HL-60 (cell line): Measurements from ENCODE around the gene TBC1D22A.

Experiments used
- DNase-seq, 2 experiments: peaks; one replicate each; pipeline ENCODE4 v3.0.0-alpha.2; 2010 to 2020; ENCODE audit warnings: low read depth in 1 of 2, low spot score in 1 of 2
- H3K27ac ChIP-seq: fragments of 250-450 bp; sonication (Bioruptor Pico); replicated peaks from 2 replicates; pipeline ENCODE4 v1.5.1; 2020; ENCODE audit warnings: mild to moderate bottlenecking, moderate library complexity
- H3K27me3 ChIP-seq: fragments of 250-450 bp; sonication (Bioruptor Pico); 2 replicates; pipeline ENCODE4 v1.5.1; 2021; ENCODE audit warnings: mild to moderate bottlenecking, moderate library complexity; ENCODE audit not compliant: insufficient read depth, poor library complexity, severe bottlenecking
- H3K4me3 ChIP-seq: replicated peaks from 2 replicates; pipeline ENCODE4 v1.5.1; 2011; ENCODE audit warnings: mild to moderate bottlenecking, control low read depth, low read length; ENCODE audit not compliant: insufficient read depth
- GABPA ChIP-seq: IDR thresholded peaks from 2 replicates; pipeline ENCODE4 v1.6.1; 2012; ENCODE audit warnings: low read depth
- POLR2AphosphoS5 ChIP-seq: IDR thresholded peaks from 2 replicates; pipeline ENCODE4 v1.6.1; 2012; ENCODE audit warnings: low read depth
- SPI1 ChIP-seq: IDR thresholded peaks from 2 replicates; pipeline ENCODE4 v1.6.1; 2012; ENCODE audit warnings: low read depth, mild to moderate bottlenecking, borderline replicate concordance
- TF ChIP-seq, protein P1 (sequence below): IDR thresholded peaks from one replicate; pipeline ENCODE4 v1.5.1; 2011; ENCODE audit warnings: low read length, control low read depth, inconsistent platforms; ENCODE audit not compliant: insufficient read depth
- TF ChIP-seq, protein P2 (sequence below): IDR thresholded peaks from 2 replicates; pipeline ENCODE4 v1.6.1; 2012; ENCODE audit warnings: low read depth; ENCODE audit not compliant: insufficient replicate concordance

TBC1D22A gene

DNA sequence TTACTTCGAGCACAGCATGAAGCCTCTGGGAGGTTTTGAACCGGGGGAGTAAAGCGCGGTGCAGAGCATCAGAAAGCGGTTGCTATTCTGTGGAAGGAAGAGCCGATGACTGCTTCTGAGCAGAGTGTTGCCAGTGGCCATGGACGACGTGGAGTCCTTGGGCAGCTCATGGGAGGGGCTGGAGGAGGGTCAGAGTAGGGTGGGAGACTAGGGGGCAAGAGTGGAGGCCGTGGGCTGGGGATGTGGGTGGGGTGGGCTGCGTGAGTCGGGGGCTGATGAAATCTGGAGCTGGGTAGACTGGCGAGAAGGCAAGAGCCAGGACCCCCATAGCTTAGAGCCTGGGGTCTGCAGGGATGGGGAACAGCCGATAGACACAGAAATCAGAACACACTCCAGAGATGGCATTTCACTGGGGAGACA lies 40.2 kb downstream of the TBC1D22A start:
- no peak for DNase-seq
- Histone ChIP-seq H3K4me3 (no peak overlapping the region), H3K27ac (no peak overlapping the region), H3K27me3 (no peaks in the 10 kb centered on the region)
- TF ChIP-seq, protein P1, sequence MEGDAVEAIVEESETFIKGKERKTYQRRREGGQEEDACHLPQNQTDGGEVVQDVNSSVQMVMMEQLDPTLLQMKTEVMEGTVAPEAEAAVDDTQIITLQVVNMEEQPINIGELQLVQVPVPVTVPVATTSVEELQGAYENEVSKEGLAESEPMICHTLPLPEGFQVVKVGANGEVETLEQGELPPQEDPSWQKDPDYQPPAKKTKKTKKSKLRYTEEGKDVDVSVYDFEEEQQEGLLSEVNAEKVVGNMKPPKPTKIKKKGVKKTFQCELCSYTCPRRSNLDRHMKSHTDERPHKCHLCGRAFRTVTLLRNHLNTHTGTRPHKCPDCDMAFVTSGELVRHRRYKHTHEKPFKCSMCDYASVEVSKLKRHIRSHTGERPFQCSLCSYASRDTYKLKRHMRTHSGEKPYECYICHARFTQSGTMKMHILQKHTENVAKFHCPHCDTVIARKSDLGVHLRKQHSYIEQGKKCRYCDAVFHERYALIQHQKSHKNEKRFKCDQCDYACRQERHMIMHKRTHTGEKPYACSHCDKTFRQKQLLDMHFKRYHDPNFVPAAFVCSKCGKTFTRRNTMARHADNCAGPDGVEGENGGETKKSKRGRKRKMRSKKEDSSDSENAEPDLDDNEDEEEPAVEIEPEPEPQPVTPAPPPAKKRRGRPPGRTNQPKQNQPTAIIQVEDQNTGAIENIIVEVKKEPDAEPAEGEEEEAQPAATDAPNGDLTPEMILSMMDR, result no peak
- TF ChIP-seq SPI1 (no peak), GABPA (no peak), POLR2AphosphoS5 (no peak)
- TF ChIP-seq, protein P2, sequence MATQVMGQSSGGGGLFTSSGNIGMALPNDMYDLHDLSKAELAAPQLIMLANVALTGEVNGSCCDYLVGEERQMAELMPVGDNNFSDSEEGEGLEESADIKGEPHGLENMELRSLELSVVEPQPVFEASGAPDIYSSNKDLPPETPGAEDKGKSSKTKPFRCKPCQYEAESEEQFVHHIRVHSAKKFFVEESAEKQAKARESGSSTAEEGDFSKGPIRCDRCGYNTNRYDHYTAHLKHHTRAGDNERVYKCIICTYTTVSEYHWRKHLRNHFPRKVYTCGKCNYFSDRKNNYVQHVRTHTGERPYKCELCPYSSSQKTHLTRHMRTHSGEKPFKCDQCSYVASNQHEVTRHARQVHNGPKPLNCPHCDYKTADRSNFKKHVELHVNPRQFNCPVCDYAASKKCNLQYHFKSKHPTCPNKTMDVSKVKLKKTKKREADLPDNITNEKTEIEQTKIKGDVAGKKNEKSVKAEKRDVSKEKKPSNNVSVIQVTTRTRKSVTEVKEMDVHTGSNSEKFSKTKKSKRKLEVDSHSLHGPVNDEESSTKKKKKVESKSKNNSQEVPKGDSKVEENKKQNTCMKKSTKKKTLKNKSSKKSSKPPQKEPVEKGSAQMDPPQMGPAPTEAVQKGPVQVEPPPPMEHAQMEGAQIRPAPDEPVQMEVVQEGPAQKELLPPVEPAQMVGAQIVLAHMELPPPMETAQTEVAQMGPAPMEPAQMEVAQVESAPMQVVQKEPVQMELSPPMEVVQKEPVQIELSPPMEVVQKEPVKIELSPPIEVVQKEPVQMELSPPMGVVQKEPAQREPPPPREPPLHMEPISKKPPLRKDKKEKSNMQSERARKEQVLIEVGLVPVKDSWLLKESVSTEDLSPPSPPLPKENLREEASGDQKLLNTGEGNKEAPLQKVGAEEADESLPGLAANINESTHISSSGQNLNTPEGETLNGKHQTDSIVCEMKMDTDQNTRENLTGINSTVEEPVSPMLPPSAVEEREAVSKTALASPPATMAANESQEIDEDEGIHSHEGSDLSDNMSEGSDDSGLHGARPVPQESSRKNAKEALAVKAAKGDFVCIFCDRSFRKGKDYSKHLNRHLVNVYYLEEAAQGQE, result no peak

DNA sequence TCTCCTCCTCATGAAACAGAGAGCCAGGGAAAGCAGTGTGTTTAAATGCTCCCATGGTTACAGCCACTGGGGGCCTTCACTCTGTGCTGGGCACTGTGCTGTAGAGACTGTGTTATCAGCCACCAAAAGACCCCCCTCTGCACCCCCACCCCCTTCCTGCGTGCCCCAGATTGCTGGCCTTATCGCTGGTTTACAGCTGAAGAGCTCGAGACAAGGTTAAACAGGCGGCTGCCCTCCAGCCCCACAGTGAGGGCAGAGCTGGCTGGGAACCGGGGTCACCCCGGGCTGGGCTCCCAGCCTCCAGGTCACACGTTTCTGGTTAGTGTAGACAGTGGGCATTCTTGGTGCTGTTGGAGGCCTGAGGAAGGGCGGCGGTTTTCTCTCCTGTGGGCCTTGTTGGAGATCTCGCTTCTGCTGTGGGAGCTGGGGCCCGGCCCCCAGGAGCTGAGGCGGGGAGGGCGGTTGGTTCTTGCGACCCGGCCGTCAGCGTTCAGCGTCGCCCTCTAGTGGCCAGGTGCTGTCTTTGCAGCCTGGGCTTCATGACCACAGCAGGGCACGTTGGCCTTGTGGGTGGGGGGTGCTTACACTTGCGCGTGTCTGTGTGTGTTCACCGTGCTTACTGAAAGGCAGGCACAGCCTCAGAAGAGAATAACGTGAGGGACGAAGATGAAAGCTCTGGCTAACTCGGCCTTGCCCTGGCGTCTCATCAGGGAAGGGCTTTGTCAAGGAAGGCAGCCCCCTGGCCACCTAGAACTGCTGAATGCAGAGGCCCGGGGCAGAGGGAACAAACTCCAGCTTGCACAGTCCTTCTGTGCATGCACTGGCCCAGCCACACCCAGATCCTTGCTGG lies 40.8 kb downstream of the TBC1D22A start:
- Histone ChIP-seq H3K27me3 (no peaks in the 10 kb centered on the region), H3K4me3 (no peak overlapping the region), H3K27ac (no peak overlapping the region)
- no peak for TF ChIP-seq SPI1
- TF ChIP-seq, protein P2, result no peak
- TF ChIP-seq, protein P1, result peak; percentile 89
- no peak for TF ChIP-seq GABPA
- no peak for TF ChIP-seq POLR2AphosphoS5
- DNase-seq, result peak; percentile 16 to 32

DNA sequence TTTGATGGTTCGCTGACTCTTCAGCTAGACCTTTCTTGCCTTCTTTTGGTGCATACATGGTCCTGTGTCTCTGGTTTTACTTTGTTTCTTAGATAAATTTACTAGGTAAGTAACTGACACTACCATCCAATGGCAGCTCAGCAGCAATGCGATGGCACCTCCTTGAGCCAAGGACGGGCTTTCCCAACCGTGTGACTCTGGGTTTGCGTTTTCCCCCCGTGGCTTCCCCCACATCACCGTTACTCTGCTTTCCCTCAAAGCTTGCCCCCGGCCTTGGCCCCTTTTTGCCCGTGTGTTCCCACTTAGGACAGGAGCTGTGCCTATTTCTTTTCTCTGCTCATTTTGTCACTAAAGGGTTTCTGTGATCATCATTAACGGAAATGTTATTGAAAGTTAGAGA lies 41.5 kb downstream of the TBC1D22A start:
- TF ChIP-seq GABPA, result no peak
- TF ChIP-seq, protein P2, result no peak
- TF ChIP-seq, protein P1, result no peak
- TF ChIP-seq POLR2AphosphoS5, result no peak
- no peak for TF ChIP-seq SPI1
- DNase-seq, result no peak
- Histone ChIP-seq H3K4me3 (no peak overlapping the region), H3K27ac (no peak overlapping the region), H3K27me3 (no peaks in the 10 kb centered on the region)
